NCI-H226 (cell line): Measurements from ENCODE around the gene ETFRF1.
A peak's percentile ranks its signal among the peaks of the same experiment; 100 is the strongest.

Experiments
- DNase-seq: peaks from one replicate; pipeline ENCODE4 v3.0.0-alpha.2; 2015

The ETFRF1 gene

DNA sequence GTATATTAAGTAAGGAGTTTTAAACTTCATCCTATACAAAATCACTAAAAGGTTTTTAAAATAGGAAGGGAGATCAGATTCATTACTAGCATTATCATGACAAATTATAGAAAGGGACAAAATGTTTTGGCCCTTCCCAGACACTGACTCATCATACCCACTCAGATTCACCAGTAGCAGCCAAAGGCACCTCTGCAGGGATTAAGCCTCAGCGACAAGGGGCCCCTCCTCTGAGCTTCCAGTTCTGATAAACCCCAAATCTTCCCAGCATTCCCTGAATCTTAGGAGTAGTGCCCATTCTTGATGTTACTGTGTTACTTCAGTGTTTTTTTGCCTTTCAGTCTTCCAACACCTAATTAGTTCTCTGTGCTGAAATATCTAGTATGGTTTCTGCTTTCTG is 41.2 kb downstream of the ETFRF1 start:
- no peak for DNase-seq

DNA sequence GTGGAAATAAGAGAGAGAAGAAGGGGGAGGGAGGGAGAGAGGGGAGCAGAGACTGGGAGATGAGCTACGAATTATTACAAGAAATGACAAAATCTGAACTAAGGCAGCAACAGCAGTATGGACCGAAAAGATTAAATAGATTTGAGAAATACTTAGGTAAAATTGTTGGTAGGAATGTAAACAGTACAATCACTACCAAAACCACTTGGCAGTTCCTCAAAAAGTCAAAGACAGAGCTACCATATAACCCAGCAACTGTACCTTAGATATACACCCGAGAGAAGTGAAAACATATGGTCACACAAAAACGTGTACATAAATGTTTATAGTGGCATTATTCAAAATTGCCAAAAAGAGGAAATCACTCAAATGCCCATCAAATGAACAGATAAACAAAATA is 41.6 kb downstream of the ETFRF1 start:
- no peak for DNase-seq

GRCh38 chr12:25241167-25242020 is 46.4 kb downstream of the ETFRF1 start:
- DNase-seq: no peak

DNA sequence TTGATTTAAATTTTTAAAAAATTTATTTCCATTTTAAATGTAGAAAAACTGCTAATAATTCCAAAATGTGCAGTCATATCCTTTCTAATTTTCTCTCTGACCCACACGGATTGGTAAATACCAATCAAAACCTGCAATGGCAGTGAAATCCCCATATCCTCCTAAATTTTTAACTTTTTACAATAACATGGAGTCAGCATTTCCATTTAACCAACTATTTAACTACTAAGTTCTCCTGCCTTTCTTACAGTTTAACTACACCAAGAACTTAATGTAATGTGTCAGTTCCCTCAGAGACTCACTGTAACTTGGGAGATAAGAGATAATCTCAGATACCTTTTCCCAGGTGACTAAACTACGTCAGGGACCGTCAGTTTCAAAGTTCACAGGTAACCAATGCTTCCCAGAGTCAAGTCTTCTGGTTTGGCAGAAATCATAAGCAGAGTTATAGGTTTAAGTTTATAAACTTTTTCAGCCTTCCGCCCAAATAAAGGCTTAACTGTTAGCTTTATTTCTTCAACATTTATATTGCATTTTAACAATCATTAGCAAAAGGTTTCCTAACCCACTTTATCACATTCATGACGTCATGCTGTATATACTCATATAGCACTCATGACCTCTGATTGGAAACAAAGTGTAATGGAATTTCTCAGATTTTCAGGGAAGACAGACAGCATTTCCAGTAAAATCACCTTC is 48.1 kb downstream of the ETFRF1 start:
- DNase-seq: peak; percentile 8

DNA sequence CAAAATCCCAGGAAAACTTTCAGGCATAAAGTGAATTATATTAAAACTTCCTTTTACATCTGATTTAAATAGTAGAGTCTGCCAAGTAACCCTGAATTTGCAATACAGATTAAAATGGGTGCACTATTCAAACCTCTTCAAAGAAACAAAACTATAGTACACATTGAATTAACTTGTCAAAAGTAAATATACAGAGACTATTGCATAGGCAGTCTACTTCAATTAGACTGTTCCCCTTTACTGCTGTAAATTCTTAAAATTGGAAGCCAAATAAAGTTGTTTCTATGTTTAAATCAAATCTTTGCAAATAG is 48.6 kb downstream of the ETFRF1 start:
- DNase-seq: no peak

GRCh38 chr12:25245491-25245890 is 50.5 kb downstream of the ETFRF1 start:
- DNase-seq: no peak

DNA sequence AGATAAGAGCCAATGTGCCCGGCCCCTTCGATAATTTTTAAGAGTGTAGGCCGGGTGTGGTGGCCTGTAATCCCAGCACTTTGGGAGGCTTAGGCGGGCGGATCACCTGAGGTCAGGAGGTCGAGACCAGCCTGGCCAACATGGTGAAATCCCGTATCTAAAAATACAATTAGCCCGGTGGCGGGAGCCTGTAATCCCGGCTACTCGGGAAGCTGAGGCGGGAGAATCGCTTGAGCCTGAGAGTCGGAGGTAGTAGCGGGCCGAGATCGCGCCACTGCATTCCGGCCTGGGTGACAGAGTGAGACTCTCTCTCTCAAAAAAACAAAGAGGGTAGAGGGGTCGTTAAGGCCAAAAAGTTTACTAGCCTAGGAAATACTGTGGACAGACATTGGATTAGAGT is 53.1 kb downstream of the ETFRF1 start:
- DNase-seq: no peak

- DNase-seq: no peak
Observed at GRCh38 chr12:25248732-25249131, 53.7 kb downstream of the ETFRF1 start.

- DNase-seq: peak; percentile 9
Observed at GRCh38 chr12:25249931-25250738, 55.1 kb downstream of the ETFRF1 start.

DNA sequence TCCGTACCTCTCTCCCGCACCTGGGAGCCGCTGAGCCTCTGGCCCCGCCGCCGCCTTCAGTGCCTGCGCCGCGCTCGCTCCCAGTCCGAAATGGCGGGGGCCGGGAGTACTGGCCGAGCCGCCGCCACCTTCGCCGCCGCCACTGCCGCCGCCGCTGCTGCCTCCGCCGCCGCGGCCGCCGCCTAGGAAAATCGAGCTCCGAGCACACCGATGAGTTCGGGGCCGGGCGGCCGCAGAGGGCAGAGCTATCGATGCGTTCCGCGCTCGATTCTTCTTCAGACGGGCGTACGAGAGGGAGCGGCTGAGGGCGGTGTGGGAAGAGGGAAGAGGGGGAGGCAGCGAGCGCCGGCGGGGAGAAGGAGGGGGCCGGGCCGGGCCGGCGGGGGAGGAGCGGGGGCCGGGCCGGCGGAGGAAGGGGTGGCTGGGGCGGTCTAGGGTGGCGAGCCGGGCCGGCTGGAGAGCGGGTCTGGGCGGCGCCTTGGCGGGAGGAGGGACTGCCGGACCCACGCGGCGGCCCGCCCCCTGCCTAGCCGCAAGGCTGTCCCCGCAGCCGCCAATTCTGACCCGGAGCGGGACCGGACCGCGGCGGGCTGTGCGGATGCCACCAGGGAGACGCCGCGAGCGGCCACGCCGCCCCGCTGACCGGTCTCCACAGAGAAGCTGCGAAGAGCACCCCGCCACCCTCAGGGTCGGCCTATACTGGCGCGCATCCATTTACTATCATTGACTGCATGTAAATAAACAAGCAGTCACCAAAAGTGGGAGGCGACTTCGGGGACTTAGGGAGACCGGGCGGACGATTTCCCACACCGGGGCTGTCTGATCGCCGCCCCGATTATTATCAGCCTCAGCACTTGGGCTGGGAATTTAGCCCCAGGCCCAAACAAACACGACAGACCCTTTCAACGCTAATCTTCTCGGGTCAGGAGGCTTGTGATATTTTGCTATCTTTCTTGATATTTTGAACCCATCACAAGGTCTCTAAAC is 56.0 kb downstream of the ETFRF1 start, which contains the start of gene KRAS:
Gene KRAS, minus strand, starts transcription at position 186 of the 987 bp plus-strand sequence.
- DNase-seq: peak; percentile 95

GRCh38 chr12:25251769-25252168 is 56.7 kb downstream of the ETFRF1 start:
- DNase-seq: no peak

DNA sequence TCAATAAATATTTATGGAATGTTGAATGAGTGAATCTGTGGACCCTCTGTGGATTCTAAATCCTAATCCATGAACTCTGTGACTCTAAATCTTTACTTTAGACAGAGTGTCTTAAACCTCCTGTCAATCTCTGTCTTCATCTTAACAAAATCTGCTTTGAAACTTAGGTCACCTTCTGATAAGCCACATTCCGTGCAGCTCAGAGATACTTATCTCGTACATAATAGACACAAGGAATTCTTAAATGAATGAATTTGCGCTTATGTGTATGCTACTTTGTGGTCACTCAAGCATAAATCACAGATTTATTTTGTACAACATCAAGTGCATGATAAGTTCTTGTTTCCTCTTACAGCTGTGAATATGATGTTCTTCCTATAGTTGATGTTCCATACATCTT is 57.9 kb downstream of the ETFRF1 start:
- DNase-seq: no peak

DNA sequence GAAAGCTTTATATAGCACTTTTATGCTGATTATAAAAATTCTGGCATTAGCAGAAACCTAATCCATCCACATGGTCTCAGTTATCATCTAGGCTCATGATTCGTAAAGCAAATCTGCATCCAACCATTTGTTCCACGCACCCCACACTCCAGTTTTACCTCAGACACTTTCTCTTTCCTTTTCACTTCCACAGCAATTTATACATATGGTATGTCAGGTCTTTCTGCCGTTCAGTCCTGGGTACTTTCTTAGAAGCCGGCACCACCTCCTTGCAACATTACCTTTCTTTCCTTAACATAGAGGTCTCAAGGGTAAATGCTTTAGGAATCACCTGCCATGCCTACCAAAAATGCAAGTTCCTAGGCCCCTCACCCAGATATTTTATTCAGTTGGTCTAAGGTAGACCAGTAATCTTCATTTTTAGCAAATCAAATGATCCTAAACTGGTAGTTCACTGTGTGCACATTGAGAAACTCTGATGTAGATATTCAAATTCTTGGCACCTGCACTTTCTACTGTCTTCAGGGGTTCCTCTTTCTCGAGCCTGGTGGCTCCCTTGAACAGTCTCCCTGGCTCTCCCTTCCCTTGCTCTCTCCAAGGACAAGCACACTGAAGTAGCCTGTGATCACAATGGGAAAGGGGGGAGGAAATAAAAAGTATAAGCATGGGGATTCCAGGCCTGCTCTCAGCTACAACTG is 58.5 kb downstream of the ETFRF1 start:
- DNase-seq: no peak

GRCh38 chr12:25254271-25254880 is 59.3 kb downstream of the ETFRF1 start:
- no peak for DNase-seq
